Measurements from ENCODE around the gene PLEKHG4B. TPM values are rescaled to one million over a fixed set of nuclear protein-coding genes. Genes with fewer than 3 reads are reported as not detected.

PLEKHG4B gene
- total RNA-seq, 1 experiment from 2014 or later: 0.02 TPM

- H3K4me1 ChIP-seq (ENCODE audit: control insufficient read depth in 1 of 2, insufficient read depth in 2 of 2, low read length in 2 of 2): no peaks in the 10 kb centered on the region
- no peak overlapping the region for H3K4me2 ChIP-seq (ENCODE audit: low read length)
- DNase-seq (ENCODE audit: low read depth, low spot score) (no peak), ATAC-seq (peak; percentile 47; the same call in 1 of the 2 replicates)
- intact Hi-C loops (cut with micrococcal nuclease): no loop called here
- TF ChIP-seq FOSL1 (IDR thresholded peaks at IDR 0.05; ENCODE audit: low read depth) (no peak), SP1 (IDR thresholded peaks at IDR 0.05; ENCODE audit: low read depth) (no peak), CTCF (IDR thresholded peaks at IDR 0.05 in 2 of 3, conservative IDR thresholded peaks at IDR 0.05 in 1 of 3; ENCODE audit: borderline replicate concordance in 1 of 3, insufficient read depth in 1 of 3, low read depth in 2 of 3, low read length in 2 of 3) (no peak), ZFX (IDR thresholded peaks at IDR 0.05) (no peak), YY1 (IDR thresholded peaks at IDR 0.05; ENCODE audit: extremely low read depth, insufficient replicate concordance, low read depth, low read length) (no peak), CBX3 (IDR thresholded peaks at IDR 0.05; ENCODE audit: low read depth) (no peak)
- TF ChIP-seq, protein P1, sequence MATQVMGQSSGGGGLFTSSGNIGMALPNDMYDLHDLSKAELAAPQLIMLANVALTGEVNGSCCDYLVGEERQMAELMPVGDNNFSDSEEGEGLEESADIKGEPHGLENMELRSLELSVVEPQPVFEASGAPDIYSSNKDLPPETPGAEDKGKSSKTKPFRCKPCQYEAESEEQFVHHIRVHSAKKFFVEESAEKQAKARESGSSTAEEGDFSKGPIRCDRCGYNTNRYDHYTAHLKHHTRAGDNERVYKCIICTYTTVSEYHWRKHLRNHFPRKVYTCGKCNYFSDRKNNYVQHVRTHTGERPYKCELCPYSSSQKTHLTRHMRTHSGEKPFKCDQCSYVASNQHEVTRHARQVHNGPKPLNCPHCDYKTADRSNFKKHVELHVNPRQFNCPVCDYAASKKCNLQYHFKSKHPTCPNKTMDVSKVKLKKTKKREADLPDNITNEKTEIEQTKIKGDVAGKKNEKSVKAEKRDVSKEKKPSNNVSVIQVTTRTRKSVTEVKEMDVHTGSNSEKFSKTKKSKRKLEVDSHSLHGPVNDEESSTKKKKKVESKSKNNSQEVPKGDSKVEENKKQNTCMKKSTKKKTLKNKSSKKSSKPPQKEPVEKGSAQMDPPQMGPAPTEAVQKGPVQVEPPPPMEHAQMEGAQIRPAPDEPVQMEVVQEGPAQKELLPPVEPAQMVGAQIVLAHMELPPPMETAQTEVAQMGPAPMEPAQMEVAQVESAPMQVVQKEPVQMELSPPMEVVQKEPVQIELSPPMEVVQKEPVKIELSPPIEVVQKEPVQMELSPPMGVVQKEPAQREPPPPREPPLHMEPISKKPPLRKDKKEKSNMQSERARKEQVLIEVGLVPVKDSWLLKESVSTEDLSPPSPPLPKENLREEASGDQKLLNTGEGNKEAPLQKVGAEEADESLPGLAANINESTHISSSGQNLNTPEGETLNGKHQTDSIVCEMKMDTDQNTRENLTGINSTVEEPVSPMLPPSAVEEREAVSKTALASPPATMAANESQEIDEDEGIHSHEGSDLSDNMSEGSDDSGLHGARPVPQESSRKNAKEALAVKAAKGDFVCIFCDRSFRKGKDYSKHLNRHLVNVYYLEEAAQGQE (IDR thresholded peaks at IDR 0.05; ENCODE audit: low read depth): peak; percentile 8; the same call in 1 of the 2 replicates
- BruUV-seq (replicated peaks): no TSS peak
- H3K9me2 ChIP-seq (ENCODE audit: insufficient read depth): no peaks in the 10 kb centered on the region
- H3K36me3 ChIP-seq (ENCODE audit: control insufficient read depth in 1 of 2, insufficient read depth in 2 of 2, low read length in 2 of 2): no peaks in the 10 kb centered on the region
- H3K79me2 ChIP-seq (ENCODE audit: insufficient read depth, low read length): no peaks in the 10 kb centered on the region
- no peaks in the 10 kb centered on the region for H3K9me3 ChIP-seq (ENCODE audit: control insufficient read depth in 1 of 2, insufficient read depth in 1 of 2, low read depth in 1 of 2, low read length in 2 of 2)
- ChIA-PET CTCF (no interaction called here), POLR2A (no interaction called here), RAD21 (ENCODE audit: low non-redundant PET in 1 of 2, low total read pairs in 2 of 2, uncharacterized antibody in 2 of 2, unreplicated experiment in 2 of 2) (no interaction called here)
- no peak overlapping the region for H3K9ac ChIP-seq (ENCODE audit: low read length)
- no peaks in the 10 kb centered on the region for H4K20me1 ChIP-seq (ENCODE audit: insufficient read depth)
- peaks cover 48% of the 10 kb centered on the region for H3K27me3 ChIP-seq (ENCODE audit: insufficient read depth, low read length)
- H3K4me3 ChIP-seq (replicated peaks in 1 of 2; ENCODE audit: low read depth in 1 of 2, low read length in 2 of 2): no peak overlapping the region
- H2AFZ ChIP-seq (ENCODE audit: low read depth, low read length, poor library complexity, severe bottlenecking): no peak overlapping the region
- H3K27ac ChIP-seq (ENCODE audit: low read depth, low read length): no peak overlapping the region
Observed at GRCh38 chr5:90590-91547, 1.1 kb upstream of the PLEKHG4B start.

All from HCT116 (cell line).